Measurements from ENCODE around the gene DCX. TPM values are rescaled to one million over a fixed set of nuclear protein-coding genes. Genes with fewer than 3 reads are reported as not detected.

DCX gene
- total and polyA plus RNA-seq, 2 of the 13 experiments (the other 11 are each of a cell fraction or from before 2014, with no cell fraction given) = not detected

GRCh38 chrX:111257733-111258132 is 154.3 kb downstream of the DCX start (continued):
- no peak for TF ChIP-seq ZBTB7A (CRISPR knock-in tag; IDR thresholded peaks at IDR 0.05)

GRCh38 chrX:111254896-111255693 is 156.9 kb downstream of the DCX start:
- no TSS peak for BruUV-seq (replicated peaks)
- no peak overlapping the region for H3K27ac ChIP-seq (ENCODE audit: extremely low read length, insufficient read depth, low read length)

GRCh38 chrX:111244235-111244750 is 167.7 kb downstream of the DCX start:
- Histone ChIP-seq H3K4me2 (ENCODE audit: low read depth, low read length) (no peak overlapping the region), H3K4me3 (replicated peaks in 1 of 3; ENCODE audit: insufficient read depth in 1 of 3, low read depth in 2 of 3, low read length in 3 of 3) (no peak overlapping the region), H3K36me3 (replicated peaks in 1 of 2; ENCODE audit: control insufficient read depth in 1 of 2, insufficient read depth in 2 of 2, low read length in 2 of 2) (no peaks in the 10 kb centered on the region), H3K9me3 (ENCODE audit: low read length) (no peaks in the 10 kb centered on the region), H3K27ac (ENCODE audit: extremely low read length, insufficient read depth, low read length) (no peak overlapping the region), H3K4me1 (ENCODE audit: insufficient read depth, low read length) (no peaks in the 10 kb centered on the region), H4K20me1 (ENCODE audit: insufficient read depth, low read length) (no peaks in the 10 kb centered on the region), H3K9ac (ENCODE audit: insufficient read depth, low read depth, low read length) (no peak overlapping the region), H3K27me3 (ENCODE audit: control insufficient read depth in 1 of 2, insufficient read depth in 2 of 2, low read length in 2 of 2) (no peaks in the 10 kb centered on the region; a peak in 1 of 5 replicates), H3K79me2 (ENCODE audit: insufficient read depth, low read length) (no peaks in the 10 kb centered on the region), H2AFZ (ENCODE audit: low read length) (no peak overlapping the region)
- CTCF ChIA-PET (ENCODE audit: low intra/inter-chr PET ratio, low total read pairs) = no interaction called here
- POLR2A ChIA-PET = no interaction called here
- in situ Hi-C loops (cut with HindIII; ENCODE audit: extremely low pct_ligation_motif_present, low pct_unique_long_range_greater_than_20kb) (no loop called here), intact Hi-C loops (cut with micrococcal nuclease; ENCODE audit: unreplicated experiment) (no loop called here)
- 0% methylated on average over 2 of the region's 2 CpGs for WGBS (ENCODE audit: low lambda C conversion rate)
- ATAC-seq (no peak), FAIRE-seq (peak; percentile 46), DNase-seq (ENCODE audit: low spot score) (peak; percentile 0)
- no TSS peak for BruUV-seq (replicated peaks)
- TF ChIP-seq ZNF558 (CRISPR knock-in tag; IDR thresholded peaks at IDR 0.05; ENCODE audit: borderline replicate concordance) (no peak), RFXANK (CRISPR knock-in tag; IDR thresholded peaks at IDR 0.05) (no peak), STAG1 (CRISPR knock-in tag; IDR thresholded peaks at IDR 0.05) (peak; percentile 34), ZNF7 (CRISPR knock-in tag; IDR thresholded peaks at IDR 0.05) (no peak), PHB2 (IDR thresholded peaks at IDR 0.05; ENCODE audit: partially characterized antibody) (no peak), RARG (CRISPR knock-in tag; IDR thresholded peaks at IDR 0.05; ENCODE audit: low read depth) (no peak), CTCF (CRISPR knock-in tag; IDR thresholded peaks at IDR 0.05) (peak; percentile 51), TEAD2 (CRISPR knock-in tag; IDR thresholded peaks at IDR 0.05) (no peak)

More at GRCh38 chrX:111254896-111255693, 156.9 kb downstream of the DCX start:
- ATAC-seq (no peak), DNase-seq (ENCODE audit: low spot score) (no peak), FAIRE-seq (no peak)
- Histone ChIP-seq H4K20me1 (ENCODE audit: insufficient read depth, low read length) (no peaks in the 10 kb centered on the region), H3K9ac (ENCODE audit: insufficient read depth, low read depth, low read length) (no peak overlapping the region), H3K4me1 (ENCODE audit: insufficient read depth, low read length) (no peaks in the 10 kb centered on the region), H3K27me3 (ENCODE audit: control insufficient read depth in 1 of 2, insufficient read depth in 2 of 2, low read length in 2 of 2) (no peaks in the 10 kb centered on the region), H3K36me3 (replicated peaks in 1 of 2; ENCODE audit: control insufficient read depth in 1 of 2, insufficient read depth in 2 of 2, low read length in 2 of 2) (no peaks in the 10 kb centered on the region), H3K79me2 (ENCODE audit: insufficient read depth, low read length) (no peaks in the 10 kb centered on the region), H3K9me3 (ENCODE audit: low read length) (no peaks in the 10 kb centered on the region), H2AFZ (ENCODE audit: low read length) (no peak overlapping the region), H3K4me3 (replicated peaks in 1 of 3; ENCODE audit: insufficient read depth in 1 of 3, low read depth in 2 of 3, low read length in 3 of 3) (no peak overlapping the region), H3K4me2 (ENCODE audit: low read depth, low read length) (no peak overlapping the region)
- 51% methylated on average over 7 of the region's 7 CpGs for WGBS (ENCODE audit: low lambda C conversion rate)
- POLR2A ChIA-PET = no interaction called here
- TF ChIP-seq MAFK (conservative IDR thresholded peaks at IDR 0.05 in 1 of 2, IDR thresholded peaks at IDR 0.05 in 1 of 2; ENCODE audit: low read length in 2 of 2) (peak; percentile 63 to 81), MAFF (IDR thresholded peaks at IDR 0.05; ENCODE audit: low read depth, low read length) (peak; percentile 78), ZNF709 (CRISPR knock-in tag; IDR thresholded peaks at IDR 0.05) (no peak), CHCHD3 (CRISPR knock-in tag; IDR thresholded peaks at IDR 0.05) (no peak)
- CTCF ChIA-PET (ENCODE audit: low intra/inter-chr PET ratio, low total read pairs) = no interaction called here
- intact Hi-C loops (cut with micrococcal nuclease; ENCODE audit: unreplicated experiment) = no loop called here
- in situ Hi-C loops (cut with HindIII; ENCODE audit: extremely low pct_ligation_motif_present, low pct_unique_long_range_greater_than_20kb) = no loop called here

All from HepG2 (cell line).